Endodermal cell (in vitro differentiated cells): ENCODE data around the gene EIF3F. TPM values are rescaled to one million over a fixed set of nuclear protein-coding genes. Genes with fewer than 3 reads are reported as not detected.
"Not testable (repeated sequence)": the region's sequence is repeated elsewhere in the genome, so short reads cannot be mapped to it uniquely, and the experiment has no call there.

Experiments used
- DNase-seq: peaks from one replicate; pipeline ENCODE4 v3.0.0-alpha.2; 2017
- H3K27ac ChIP-seq: 2 replicates; pipeline ENCODE4 v1.5.1; 2013; ENCODE audit warnings: mild to moderate bottlenecking, low read depth, low read length, moderate library complexity
- H3K27me3 ChIP-seq: 2 replicates; pipeline ENCODE4 v1.6.1; 2013; ENCODE audit warnings: mild to moderate bottlenecking, low read length, moderate library complexity; ENCODE audit not compliant: insufficient read depth, control insufficient read depth, poor library complexity, severe bottlenecking
- H3K36me3 ChIP-seq: 2 replicates; pipeline ENCODE4 v1.7.0; 2013; ENCODE audit warnings: mild to moderate bottlenecking, low read length, moderate library complexity; ENCODE audit not compliant: control insufficient read depth, insufficient read depth
- H3K4me1 ChIP-seq: one replicate; pipeline ENCODE4 v1.7.0; 2013; ENCODE audit warnings: low read length; ENCODE audit not compliant: control insufficient read depth, insufficient read depth
- H3K4me3 ChIP-seq: 2 replicates; pipeline ENCODE4 v1.5.1; 2013; ENCODE audit warnings: mild to moderate bottlenecking, low read length, moderate library complexity
- H3K9ac ChIP-seq: 2 replicates; pipeline ENCODE4 v1.6.1; 2013; ENCODE audit warnings: mild to moderate bottlenecking, low read length, moderate library complexity; ENCODE audit not compliant: poor library complexity, severe bottlenecking; ENCODE audit errors: extremely low read depth
- H3K9me3 ChIP-seq: 2 replicates; pipeline ENCODE4 v1.6.1; 2013; ENCODE audit warnings: mild to moderate bottlenecking, low read length, moderate library complexity; ENCODE audit not compliant: control insufficient read depth
- H3K27ac Mint-ChIP-seq: 2 replicates; pipeline ENCODE4 v1.8.0; 2020; ENCODE audit warnings: mixed read lengths
- H3K27me3 Mint-ChIP-seq: 2 replicates; pipeline ENCODE4 v1.8.0; 2021; ENCODE audit warnings: mild to moderate bottlenecking, mixed read lengths; ENCODE audit not compliant: insufficient read depth
- H3K36me3 Mint-ChIP-seq: 2 replicates; pipeline ENCODE4 v1.8.0; 2020; ENCODE audit warnings: low read depth, mixed read lengths
- H3K4me1 Mint-ChIP-seq: 2 replicates; pipeline ENCODE4 v1.8.0; 2020; ENCODE audit warnings: mixed read lengths
- H3K4me3 Mint-ChIP-seq: 2 replicates; pipeline ENCODE4 v1.8.0; 2020; ENCODE audit warnings: mild to moderate bottlenecking, moderate library complexity, mixed read lengths
- H3K9me3 Mint-ChIP-seq: 2 replicates; pipeline ENCODE4 v1.8.0; 2020; ENCODE audit warnings: mild to moderate bottlenecking, mixed read lengths
- CTCF ChIP-seq: fragments of 200-600 bp; sonication (generic); conservative IDR thresholded peaks from 2 replicates; pipeline ENCODE4 v1.5.0; 2021; ENCODE audit warnings: antibody characterized with exemption, mild to moderate bottlenecking
- WGBS, 2 experiments: methylation state at CpG; one replicate each; pipeline versions ENCODE4 v1.1.5 to v1.1.7; 2013; ENCODE audit warnings: missing lambda C conversion rate in 2 of 2, mixed read lengths in 1 of 2; ENCODE audit not compliant: insufficient coverage in 1 of 2, insufficient read length in 1 of 2; 5-methylcytosine and 5-hydroxymethylcytosine counted together
- total RNA-seq, 2 donors: library from RNA; stranded (reverse); fragmentation: NEBNext Ultra II Directional in 1 of 2; extraction: Animal tissue kit (Norgen Biotek cat#: 25700) in 1 of 2; gene quantifications; 2 replicates in 1 of 2; 3 replicates in 1 of 2; pipeline ENCODE4 v1.2.1, GENCODE V29; 2021

Gene EIF3F
- total RNA-seq, 2 donors from 2014 or later = 349 to 354 TPM

DNA sequence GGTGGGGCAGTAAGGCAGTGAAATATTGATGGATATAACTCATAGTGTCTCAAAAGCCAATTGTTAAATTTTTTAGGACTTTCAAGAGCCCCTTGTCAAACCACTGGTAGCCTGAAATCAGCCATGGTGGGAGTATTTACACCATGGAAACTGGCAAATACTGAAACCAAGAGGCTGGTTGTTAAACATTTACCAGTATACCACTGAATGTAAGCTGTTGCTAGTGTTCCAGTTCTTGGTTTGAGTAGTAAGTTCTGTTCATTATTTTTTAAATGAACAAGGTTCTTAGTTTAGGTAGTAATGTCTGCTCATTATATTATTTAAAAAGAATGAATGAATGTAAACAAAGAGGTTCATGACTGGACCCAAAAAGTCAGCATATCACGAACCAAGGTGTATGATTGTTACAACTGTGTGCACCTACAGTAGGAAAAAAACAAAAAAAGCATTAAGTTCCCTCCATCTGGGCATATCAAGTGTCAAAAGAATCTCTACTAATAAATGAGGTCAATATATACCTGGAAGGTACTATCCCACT, 4.5 kb upstream of the EIF3F start:
- H3K4me3 Mint-ChIP-seq = no peak overlapping the region
- no peak for DNase-seq
- no peaks in the 10 kb centered on the region for H3K27me3 ChIP-seq
- H3K4me3 ChIP-seq = no peak overlapping the region
- no peak overlapping the region for H3K9ac ChIP-seq
- H3K4me1 Mint-ChIP-seq = peaks cover 24% of the 10 kb centered on the region
- no peak overlapping the region for H3K27ac ChIP-seq
- H3K36me3 Mint-ChIP-seq = no peaks in the 10 kb centered on the region
- no peak for TF ChIP-seq CTCF
- no peaks in the 10 kb centered on the region for H3K9me3 Mint-ChIP-seq
- no peak overlapping the region for H3K27ac Mint-ChIP-seq
- no peaks in the 10 kb centered on the region for H3K4me1 ChIP-seq
- peaks cover 6% of the 10 kb centered on the region for H3K9me3 ChIP-seq
- no peaks in the 10 kb centered on the region for H3K27me3 Mint-ChIP-seq
- no peaks in the 10 kb centered on the region for H3K36me3 ChIP-seq
- 83 to 100% methylated on average over 1 of the region's 1 CpG for WGBS, 2 experiments

GRCh38 chr11:7983832-7984590, 3.1 kb upstream of the EIF3F start:
- no peak for TF ChIP-seq CTCF
- Mint-ChIP-seq H3K4me1 (peaks cover 31% of the 10 kb centered on the region), H3K27ac (no peak overlapping the region), H3K27me3 (no peaks in the 10 kb centered on the region), H3K9me3 (no peaks in the 10 kb centered on the region), H3K36me3 (no peaks in the 10 kb centered on the region), H3K4me3 (no peak overlapping the region)
- Histone ChIP-seq H3K4me1 (peaks cover 3% of the 10 kb centered on the region), H3K9me3 (peaks cover 6% of the 10 kb centered on the region), H3K36me3 (peaks cover 8% of the 10 kb centered on the region), H3K27ac (no peak overlapping the region), H3K27me3 (no peaks in the 10 kb centered on the region), H3K4me3 (no peak overlapping the region), H3K9ac (no peak overlapping the region)
- no peak for DNase-seq
- WGBS, 2 experiments = 79% methylated on average over 7 of the region's 7 CpGs

- Mint-ChIP-seq H3K27ac (peak overlapping the region; percentile 85), H3K36me3 (peaks cover 17% of the 10 kb centered on the region), H3K4me3 (peak overlapping the region; percentile 81), H3K4me1 (peaks cover 32% of the 10 kb centered on the region)
- not testable (repeated sequence) for H3K27me3 Mint-ChIP-seq, H3K4me1 ChIP-seq, DNase-seq, H3K9me3 Mint-ChIP-seq, H3K27ac ChIP-seq, H3K27me3 ChIP-seq, H3K9me3 ChIP-seq
- peak overlapping the region; percentile 96 for H3K4me3 ChIP-seq
- H3K36me3 ChIP-seq = peaks cover 38% of the 10 kb centered on the region
- peak overlapping the region; percentile 68 for H3K9ac ChIP-seq
- 0 to 3% methylated on average over 3 to 5 of the region's 13 CpGs for WGBS, 2 experiments
Measured at GRCh38 chr11:7987560-7987883, 385 bp downstream of the EIF3F start.
